Fibroblast of pulmonary artery (primary cell): ENCODE measurements around the gene GSTM5.
"Not testable (repeated sequence)": the region's sequence is repeated elsewhere in the genome, so short reads cannot be mapped to it uniquely, and the experiment has no call there.

Experiments
- DNase-seq: peaks from one replicate; pipeline ENCODE4 v3.0.0-alpha.2; 2010; ENCODE audit warnings: low read depth
- H3K4me3 ChIP-seq: replicated peaks from 2 replicates; pipeline ENCODE4 v1.5.1; 2011; ENCODE audit warnings: low read depth, mild to moderate bottlenecking, control low read depth, low read length, moderate library complexity
- CTCF ChIP-seq: IDR thresholded peaks from 2 replicates; pipeline ENCODE4 v1.5.1; 2011; ENCODE audit warnings: mild to moderate bottlenecking, control low read depth, low read length, inconsistent platforms; ENCODE audit errors: missing control alignments

GSTM5 gene

GRCh38 chr1:109711593-109712320 lies at the start of gene GSTM5:
Gene GSTM5 (plus strand): TSS chr1:109712251. CDS start chr1:109712313, 62 bp downstream.
- H3K4me3 ChIP-seq, DNase-seq: not testable (repeated sequence)

- H3K4me3 ChIP-seq = no peak overlapping the region
- TF ChIP-seq CTCF = no peak
- no peak for DNase-seq
Observed at GRCh38 chr1:109664671-109665070, 47.4 kb upstream of the GSTM5 start.

- peak; percentile 86 for DNase-seq
- H3K4me3 ChIP-seq = peak within 1 kb of the TSS; percentile 60
- TF ChIP-seq CTCF = no peak
Observed at GRCh38 chr1:109667452-109668122, 44.5 kb upstream of the GSTM5 start, which contains the start of gene GSTM2. Gene GSTM2 (plus strand): TSS chr1:109668057. CDS start chr1:109668116, 59 bp downstream.

- DNase-seq = no peak
- no peak for TF ChIP-seq CTCF
- peak overlapping the region; percentile 60 for H3K4me3 ChIP-seq
Observed at GRCh38 chr1:109668123-109668775, 43.8 kb upstream of the GSTM5 start.

GRCh38 chr1:109669246-109669948 lies 42.7 kb upstream of the GSTM5 start:
- DNase-seq = no peak
- H3K4me3 ChIP-seq = no peak overlapping the region
- TF ChIP-seq CTCF = no peak

- not testable (repeated sequence) for DNase-seq, H3K4me3 ChIP-seq
Observed at GRCh38 chr1:109669949-109670302, 42.1 kb upstream of the GSTM5 start.

- H3K4me3 ChIP-seq = no peak overlapping the region
- TF ChIP-seq CTCF = no peak
- DNase-seq = no peak
Observed at GRCh38 chr1:109671067-109671466, 41.0 kb upstream of the GSTM5 start.

- H3K4me3 ChIP-seq, DNase-seq: not testable (repeated sequence)
Observed at GRCh38 chr1:109673861-109674260, 38.2 kb upstream of the GSTM5 start.

- H3K4me3 ChIP-seq, DNase-seq: not testable (repeated sequence)
Observed at GRCh38 chr1:109676683-109677381, 35.2 kb upstream of the GSTM5 start.
